Stimulated activated CD8-positive, alpha-beta memory T cell treated with anti-CD3 and anti-CD28 coated beads, Interleukin-15, amount 100 ng/mL, for 24 hours (primary cell): ENCODE measurements around the gene PGBD1.
A peak's percentile ranks its signal among the peaks of the same experiment; 100 is the strongest.

ENCODE experiments used
- DNase-seq: peaks from one replicate; pipeline ENCODE4 v3.0.0-alpha.2; 2020; ENCODE audit warnings: low read depth

The PGBD1 gene

GRCh38 chr6:28335564-28336283 is 54.4 kb downstream of the PGBD1 start, which contains the start of gene ZSCAN31:
Gene ZSCAN31, minus strand, starts transcription at chr6:28336148. Its CDS starts 6,465 bp downstream, at chr6:28329683.
- DNase-seq: peak; percentile 36

GRCh38 chr6:28336284-28337120 is 55.1 kb downstream of the PGBD1 start:
- DNase-seq: no peak

DNA sequence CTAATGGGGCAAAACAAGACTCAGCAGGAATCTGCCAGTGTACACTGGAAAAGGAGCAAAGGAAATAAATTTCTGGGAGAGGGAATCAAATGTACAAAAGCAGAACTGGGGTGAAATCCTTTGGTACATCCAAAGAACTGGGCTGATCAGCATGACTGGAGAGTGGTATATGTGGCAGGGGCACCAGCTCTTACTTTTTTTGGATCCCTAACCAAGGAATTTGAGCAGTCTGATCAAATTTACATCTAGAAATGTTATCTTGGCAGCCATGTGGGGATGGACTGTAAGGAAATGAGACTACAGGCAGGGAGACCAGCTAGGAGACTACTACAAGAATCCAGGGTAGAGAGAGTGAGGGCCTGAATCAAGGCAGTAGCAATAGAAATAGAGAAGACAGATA is 55.7 kb downstream of the PGBD1 start:
- no peak for DNase-seq

- no peak for DNase-seq
These were observed 59.1 kb downstream of the PGBD1 start for GRCh38 chr6:28340310-28341095.

DNA sequence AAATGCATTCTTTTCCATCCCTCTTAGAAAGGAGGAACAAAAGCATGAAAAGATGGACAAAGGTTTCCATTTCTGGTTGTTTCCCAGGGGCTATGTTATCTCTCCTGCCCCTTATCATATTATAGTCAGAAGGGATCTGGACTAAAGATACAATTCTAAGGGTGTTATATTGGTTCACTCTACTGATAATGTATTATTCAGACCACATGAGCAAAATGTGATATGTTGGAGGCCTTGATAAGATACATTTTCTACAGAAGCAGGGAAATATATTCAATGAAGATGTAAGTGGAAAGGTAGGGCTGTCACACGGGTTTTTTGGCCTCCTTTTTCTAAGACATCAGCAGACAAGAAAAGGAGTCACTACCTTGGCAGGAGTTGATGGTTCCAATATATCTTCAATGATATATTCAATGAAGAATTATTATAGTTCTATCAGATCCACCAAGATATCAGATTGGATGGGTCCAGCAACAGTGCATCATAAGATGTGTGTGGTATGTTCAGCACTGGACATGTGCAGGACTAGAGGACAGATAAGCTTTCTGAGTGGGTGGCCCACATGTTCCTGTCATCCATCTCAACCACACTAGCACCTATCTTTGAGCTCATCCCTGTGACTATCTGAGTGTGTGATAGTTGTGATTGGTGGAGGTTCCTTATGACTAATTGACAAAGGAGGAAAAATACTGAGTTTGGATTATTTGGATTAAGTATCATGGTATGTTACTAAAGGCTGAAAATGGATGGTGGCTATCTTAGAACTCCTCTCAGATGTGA is 62.7 kb downstream of the PGBD1 start:
- no peak for DNase-seq

DNA sequence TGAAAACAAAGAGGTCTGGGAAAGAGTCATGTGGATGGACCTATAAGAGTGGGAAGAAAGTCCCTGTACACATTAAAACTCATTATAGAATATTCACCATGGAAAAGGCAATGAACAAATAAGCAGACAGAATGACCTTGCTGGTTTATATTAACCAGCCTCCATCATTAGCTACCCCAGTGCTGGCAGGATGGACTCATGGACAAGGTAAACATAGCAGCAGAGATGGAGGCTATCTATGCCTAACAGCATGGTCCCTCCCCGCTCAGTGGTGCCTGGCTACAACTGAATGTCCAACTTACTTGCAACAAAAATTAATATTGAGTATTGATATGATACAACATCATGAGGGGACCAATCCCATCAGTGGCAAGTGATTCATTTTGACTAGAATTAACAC is 63.8 kb downstream of the PGBD1 start:
- no peak for DNase-seq

- DNase-seq: no peak
These were observed 65.7 kb downstream of the PGBD1 start for GRCh38 chr6:28347119-28347518.

- DNase-seq: no peak
These were observed 68.0 kb downstream of the PGBD1 start for GRCh38 chr6:28349344-28349891.

GRCh38 chr6:28349892-28350737 is 68.7 kb downstream of the PGBD1 start, which contains the start of gene ZKSCAN3:
Gene ZKSCAN3, plus strand, starts transcription at chr6:28349947. Its CDS starts 9,640 bp downstream, at chr6:28359587.
- DNase-seq: peak; percentile 63

DNA sequence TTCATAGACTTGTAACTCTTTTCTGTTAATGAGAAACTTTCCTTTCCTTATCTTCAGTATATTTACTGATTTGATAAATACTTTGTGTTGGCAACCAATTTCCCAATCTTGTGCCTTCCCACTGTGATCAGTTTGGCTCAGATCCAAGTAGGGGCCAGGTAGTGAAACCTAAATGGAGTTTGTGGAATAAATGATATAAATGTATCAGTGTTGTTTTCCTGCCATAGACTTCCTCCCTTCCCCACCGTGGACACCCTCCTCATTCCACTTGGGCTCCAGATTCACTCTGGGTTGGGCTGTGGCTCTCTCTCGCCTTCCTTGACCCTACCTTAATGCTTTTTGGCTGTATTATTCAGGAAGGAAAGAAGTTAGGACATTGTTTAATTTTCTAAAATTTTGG is 69.7 kb downstream of the PGBD1 start:
- DNase-seq: no peak

GRCh38 chr6:28351493-28351925 is 70.1 kb downstream of the PGBD1 start:
- no peak for DNase-seq
